ENCODE results near the gene CAT.

The CAT gene

DNA sequence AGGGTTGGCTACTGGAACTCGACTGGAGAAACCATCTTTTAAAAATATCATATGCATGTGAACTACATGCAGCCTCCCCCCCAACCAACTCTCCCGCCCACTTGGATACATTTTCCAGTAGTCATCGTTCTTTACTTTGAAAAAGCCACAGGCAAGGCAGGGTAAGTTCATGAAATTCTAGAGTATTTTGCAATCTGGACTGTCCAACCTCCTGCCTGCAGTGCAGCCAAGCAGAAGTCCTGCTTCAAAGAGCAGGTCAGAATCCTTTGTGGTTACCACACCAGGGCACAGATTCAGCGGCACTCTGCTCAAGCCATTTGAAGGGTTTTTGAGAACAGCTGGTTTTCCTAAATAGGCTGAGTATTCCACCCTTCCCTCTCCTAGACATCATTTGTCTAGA lies 62.8 kb downstream of the CAT start:
- DNase-seq: no peak

DNA sequence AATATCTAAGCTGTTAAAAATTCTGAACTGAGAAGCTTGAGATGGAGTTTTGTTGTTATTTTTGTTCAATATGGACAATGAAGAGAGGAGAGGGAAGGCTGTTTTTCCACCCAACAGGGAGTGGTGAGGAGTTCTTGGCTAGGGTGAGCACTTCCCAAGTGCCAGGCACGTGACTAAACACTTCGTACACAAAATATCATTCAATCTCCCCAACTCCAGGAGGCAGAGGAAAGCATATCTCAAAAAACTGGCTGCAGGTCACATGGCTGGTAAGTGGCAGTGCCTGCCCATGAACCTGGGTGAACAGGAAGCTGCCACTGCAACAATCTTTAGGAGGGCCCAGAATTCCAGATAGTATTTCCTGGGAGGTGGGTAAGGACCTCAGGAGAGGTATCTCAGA lies 63.2 kb downstream of the CAT start:
- DNase-seq: no peak

DNA sequence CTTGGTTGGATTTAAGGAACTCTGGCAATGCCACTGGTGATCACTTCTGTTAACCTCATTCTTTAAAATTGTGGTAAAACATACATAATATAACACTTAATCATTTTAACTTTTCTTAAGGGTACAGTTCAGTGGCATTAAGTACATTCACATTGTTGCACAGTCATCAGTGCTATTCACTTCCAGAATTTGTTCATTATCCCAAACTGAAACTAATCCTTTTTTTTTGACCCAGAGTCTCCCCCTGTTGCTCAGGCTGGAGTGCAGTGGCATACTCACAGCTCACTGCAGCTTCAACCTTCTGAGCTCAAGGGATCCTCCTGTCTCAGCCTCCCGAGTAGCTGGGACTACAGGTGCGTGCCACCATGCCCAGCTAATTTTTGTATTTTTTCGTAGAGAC lies 64.2 kb downstream of the CAT start:
- no peak for DNase-seq

DNA sequence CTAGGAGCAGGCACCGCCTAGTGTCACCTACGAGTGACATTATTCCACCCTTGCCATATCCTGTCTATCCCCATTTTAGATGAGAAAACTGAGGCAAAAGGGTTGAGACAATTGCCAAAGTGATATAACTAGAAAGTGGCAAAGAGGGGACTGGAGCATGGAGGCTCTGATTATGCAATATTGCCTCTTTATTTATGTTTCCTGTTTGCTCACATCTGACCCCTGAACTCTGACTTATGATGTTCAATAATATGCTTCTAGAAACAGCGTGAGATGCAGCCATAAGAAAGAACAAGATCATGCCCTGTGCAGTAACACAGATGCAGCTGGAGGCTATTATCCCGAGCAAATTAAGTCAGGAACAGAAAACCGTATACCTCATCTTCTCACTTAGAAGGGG lies 67.1 kb downstream of the CAT start:
- DNase-seq: no peak

DNA sequence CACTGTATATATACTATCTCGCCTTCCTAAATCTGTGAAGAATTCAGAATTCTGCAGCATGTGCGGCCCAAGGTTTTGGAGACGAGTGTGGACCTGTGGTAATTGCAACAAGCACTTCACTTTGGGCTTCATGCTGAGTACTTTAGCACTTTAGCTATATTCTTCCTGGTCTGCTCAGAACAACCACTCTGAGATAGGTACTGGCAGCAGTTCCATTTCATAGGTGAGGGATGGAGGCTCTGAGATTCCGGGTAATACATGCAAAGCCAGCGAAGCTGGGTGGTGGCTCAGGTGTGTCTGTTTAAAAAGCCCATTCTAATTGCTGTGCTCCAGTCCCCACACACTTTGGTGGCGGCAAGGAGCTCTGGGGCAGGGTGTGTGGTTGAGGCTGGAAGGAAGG lies 68.4 kb downstream of the CAT start:
- DNase-seq: no peak

DNA sequence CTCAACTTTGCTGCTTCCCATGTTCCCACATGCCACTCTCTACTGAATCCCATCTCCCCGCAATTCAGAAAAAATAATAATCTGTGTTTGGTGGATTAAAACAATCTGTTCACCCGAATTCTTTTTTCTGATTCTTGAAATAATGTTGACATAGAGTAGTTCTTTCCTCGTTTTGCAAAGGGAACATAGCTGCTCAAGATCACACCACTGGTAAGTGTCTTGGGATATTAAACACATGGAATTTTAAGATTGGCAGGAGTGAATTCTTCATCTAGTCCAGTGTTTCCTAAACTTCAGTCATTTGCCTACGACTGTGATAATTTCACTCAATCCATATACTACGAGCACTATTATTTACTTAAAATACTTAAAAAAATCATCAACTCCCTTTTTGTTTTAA lies 68.9 kb downstream of the CAT start:
- DNase-seq: no peak

DNA sequence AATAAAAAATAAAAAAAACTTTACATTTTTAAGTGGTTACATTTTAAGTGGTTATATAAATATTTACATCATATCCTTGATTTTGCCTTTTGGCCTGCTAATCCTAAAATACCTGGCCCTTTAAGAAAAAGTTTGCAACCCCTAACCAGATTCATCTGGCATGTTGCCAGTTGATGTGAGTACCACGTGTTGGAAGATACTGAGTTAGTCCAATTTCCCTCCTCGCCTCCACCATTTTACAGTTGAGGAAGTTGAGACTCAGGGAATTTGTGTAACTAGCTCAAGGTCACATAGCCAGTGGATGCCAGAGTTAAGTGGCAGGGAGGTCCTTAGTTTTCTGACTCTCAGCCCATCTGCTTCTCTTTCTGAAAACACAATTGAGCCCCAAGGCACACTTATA lies 69.8 kb downstream of the CAT start:
- DNase-seq: no peak

DNA sequence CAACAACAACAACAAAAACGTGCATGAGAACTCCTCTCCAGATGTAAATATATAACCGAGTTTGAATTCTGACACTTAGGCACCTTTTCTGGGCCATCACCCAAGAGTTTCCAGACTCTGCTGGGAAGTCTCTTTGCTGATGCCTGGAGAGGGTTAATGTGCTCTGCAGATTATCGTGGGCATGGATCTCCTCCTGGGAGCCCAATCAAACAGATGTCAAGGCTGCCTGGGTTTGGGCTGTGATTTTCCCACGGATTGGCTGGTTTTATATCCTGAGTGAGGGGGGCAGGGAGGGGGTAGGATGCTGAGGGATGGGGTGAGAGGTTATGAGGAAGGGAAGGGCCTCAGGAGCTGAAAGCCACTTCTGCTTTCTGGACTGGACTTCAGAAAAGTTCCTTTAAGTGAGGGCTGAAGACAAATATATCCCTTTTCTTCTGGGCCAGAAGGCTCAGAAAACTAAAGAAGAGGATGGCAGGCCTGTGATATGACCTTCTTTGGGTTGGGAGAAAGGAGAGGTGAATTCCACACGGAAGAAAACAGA lies 70.7 kb downstream of the CAT start:
- no peak for DNase-seq

DNA sequence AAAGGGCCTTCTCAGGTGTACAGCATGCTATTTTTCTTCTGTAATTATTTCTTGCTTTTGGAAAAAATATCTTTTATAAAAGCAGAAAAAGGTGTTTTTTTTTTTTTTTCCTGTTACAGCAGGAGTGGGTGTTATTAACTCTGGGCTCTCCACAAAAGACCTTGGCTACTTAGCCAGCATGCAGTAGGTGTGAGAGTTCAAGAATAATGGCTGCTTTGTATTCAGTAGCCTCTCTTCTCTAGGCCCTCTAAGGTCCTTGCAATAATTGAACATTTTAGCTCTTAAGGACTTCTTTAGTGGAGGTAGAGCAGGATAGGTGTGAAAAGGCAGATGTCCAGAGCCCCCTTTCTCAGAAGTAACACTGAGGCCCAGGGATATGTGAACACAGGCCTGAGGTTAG lies 71.5 kb downstream of the CAT start:
- no peak for DNase-seq

DNA sequence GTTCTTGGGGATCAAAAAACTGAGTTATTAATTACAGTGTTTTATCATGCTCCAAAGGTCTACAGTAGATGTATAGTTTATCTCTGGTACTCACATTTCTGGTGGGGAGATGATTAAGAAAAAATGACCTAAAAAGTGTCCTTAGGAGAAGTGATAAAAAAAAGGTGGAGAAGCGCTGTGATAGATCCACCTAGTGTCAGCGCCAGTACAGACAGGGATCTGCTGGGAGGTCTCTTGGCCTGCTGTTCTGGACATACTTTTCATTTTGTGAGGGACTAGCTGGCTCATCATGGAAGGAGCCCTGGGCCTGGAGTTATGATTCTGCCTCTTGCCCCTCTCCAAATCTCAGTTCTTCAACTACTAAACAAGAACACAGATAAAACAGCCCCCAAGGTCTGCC lies 71.9 kb downstream of the CAT start:
- no peak for DNase-seq

DNA sequence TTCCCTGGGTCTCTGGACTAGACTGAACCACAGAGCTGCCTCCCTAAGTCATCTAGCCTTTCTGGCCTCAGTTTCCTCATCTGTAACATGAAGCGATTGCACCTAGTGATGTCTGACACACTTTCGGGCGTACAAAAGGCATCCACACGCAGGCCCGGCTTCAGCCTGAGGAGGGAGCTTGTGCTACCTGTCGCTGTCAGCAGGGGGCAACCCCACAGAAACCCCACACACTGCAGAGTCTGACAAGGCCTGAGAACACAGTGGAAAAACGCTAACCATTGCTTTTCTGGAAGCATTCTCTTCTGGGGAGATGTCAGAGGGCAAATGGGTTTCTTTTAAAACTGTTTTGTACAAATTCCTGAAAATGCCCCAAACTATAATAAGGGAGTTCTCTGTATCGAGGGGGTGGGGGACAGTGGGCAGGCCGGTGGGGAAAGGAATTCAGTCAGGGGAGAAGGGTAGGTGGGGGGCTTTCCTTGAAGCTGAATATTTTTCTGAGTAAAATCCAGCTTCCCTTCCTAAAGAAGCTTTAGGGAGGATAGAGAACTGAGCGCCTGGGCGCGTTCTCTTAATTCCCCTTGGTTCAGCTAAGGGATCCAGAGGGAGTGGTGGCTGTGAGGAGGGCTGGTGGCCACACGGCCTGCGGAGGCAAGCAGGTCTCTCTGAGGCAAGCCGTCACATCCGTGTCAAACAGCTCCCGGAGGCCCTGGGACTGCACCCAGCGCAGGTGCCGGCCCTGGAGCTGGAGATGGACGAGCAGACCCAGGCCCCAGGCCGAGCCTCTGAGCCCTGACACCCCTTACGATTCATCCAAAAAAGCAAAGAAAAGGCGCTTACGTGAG lies 74.3 kb downstream of the CAT start:
- no peak for DNase-seq

DNA sequence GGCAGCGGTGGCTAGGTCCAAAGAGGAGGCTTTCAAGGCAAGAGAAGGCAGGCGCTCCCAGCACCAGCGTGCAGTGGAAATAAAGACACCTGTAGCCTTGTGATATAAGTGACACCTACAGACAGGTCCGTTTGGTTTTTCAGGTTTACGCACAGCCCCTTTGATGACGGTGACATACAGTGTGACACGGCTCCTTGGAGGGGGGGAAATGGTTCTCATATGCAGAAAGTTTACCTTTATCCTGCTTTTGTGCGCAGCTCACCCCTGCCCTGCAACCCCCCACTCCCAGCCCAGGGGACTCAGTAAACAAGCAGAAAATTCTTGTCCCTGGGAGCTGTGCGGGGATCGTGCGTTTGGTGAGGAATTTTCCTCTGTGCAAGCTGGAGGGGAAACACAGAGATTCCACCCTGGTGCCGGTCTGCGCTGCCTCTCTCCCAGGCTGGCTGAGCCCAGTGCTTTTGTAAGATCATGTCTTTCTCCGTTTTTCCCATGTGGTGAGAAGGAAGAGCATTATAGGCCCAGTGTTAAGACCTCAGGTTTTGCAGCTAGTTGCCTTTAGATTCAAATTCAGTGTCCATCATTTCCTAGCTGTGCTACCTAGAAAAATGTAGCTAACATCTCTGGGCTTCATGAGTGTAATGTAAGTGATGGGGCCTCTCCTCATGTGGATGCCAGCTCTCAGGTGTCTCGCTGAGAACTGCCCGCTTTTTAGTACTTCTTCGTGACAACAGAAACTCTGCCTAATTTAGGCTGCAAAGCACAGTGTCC lies 75.1 kb downstream of the CAT start, which contains the start of gene ELF5:
Gene ELF5 (minus strand): TSS at position 113 of the 768 bp plus-strand sequence. CDS start 8,045 bp downstream, outside the sequence.
- no peak for DNase-seq

DNA sequence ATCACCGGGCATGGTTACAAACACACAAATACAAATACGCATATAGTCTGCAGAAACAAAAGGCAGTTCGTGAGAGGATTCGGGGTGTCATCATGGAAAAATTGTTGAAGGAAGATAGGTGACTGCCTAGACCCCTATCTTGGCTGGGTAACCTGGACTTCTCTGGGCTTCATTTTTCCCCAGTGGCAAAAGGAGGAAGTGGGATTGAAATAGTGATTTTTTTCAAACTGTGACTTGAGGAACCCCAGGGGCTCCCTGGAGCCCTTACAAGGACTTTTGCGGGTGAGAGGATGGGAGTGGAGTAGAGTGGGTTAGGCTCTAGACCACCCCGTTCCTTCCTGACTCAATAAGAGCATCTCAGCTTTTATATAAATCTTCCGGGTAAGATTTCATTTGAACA lies 75.9 kb downstream of the CAT start:
- no peak for DNase-seq

DNA sequence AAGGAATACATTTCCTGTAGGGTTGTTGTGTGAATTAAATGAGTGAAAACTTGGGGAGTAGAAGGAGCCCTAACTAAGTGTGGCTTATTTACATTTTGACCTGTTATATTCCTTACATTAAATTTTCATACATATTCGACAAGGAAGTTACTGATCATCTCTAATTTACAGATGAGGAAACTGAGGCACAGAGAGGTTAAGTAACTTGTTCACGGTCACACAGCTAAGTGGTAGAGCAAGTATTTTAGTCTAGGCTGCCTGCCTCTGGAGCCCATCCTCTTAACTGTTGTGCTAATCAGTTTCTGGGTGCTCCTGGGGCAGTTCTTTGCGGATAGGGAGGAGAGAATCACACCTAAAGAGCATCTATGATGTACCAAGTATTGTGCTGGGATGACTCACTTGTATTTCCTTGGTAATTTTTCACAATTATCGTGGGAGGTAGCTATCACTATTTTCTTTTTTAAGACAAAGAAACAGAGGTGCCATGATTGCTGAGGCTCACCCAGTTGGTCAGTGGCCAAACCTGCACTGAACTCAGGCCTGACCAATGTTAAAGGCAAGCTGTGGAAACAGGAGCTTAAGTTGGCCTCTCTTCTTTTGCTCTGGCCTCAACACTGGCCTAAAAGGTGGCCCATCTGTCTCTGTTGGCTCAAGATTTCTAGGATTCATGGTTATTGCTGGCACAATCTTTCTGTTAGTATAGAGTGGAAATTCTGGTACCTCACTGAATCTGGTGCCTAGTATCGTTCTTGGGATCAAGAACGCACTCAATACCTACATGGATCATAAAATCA lies 77.7 kb downstream of the CAT start:
- DNase-seq: no peak

DNA sequence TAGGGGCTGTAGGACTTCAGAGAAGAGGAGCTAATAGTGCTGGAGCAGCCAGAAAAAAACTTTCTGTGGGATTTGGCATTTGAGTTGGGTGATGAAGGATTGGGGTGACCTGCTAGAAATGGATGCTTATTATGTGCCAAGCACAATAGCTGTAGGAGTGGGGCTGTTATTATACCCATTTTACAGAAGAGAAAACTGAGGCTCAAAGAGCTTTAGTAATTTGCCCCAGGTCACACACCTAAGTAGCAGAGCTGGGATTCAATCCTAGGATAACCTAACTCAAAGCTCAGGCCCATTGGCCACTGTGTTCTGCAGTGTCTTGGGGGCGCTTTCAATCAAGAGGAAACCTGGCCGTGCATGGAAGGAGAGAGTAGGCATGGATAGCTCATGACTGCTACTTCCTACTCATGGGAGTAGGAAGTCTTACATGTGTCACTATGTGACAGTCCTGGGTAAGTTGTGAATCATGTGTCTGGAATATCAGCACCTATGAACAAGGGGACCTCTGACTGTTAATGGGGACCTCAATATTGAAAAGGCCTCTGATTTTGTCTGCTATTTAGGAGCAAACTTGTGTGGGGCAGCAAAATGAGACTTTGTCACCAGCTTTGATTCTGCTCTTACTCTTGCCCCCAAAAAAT lies 81.0 kb downstream of the CAT start:
- DNase-seq: no peak

DNA sequence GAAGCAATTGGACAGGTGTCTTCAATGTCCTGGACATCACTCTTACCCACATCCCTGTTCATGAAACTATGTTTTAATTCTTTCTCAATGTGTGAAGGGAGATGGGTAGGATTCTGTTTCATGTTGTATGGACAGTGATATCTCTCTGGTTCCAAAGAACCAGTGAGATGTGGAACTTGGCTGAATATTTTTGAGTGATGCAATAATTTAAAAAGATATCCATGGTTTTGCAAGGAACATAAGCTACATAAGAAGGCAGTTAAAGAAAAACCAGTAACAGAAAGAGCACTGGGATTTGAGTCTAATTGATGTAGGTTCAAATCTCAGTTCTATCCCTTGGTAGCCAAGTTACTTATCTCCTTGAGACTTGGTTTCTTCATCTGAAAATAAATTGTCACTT lies 82.5 kb downstream of the CAT start:
- no peak for DNase-seq
